ENCODE data around the gene CFAP298. TPM values are rescaled to one million over a fixed set of nuclear protein-coding genes. Genes with fewer than 3 reads are reported as not detected.

CFAP298 gene
- total and polyA plus RNA-seq, 10 of the 15 experiments (the other 5 are each of a cell fraction or from before 2014, with no cell fraction given): 9.5 to 79.1 (median 30.2) TPM

- in situ Hi-C loops (cut with MboI): no loop called here
- DNase-seq (ENCODE audit: low read depth, low spot score): no peak
- ChIA-PET CTCF (interaction anchor here (1.9 kb wide), 1 partner anchor 20 kb away, joined by 4 read pairs; no protein-coding TSS in a partner anchor), SMC1A (ENCODE audit: uncharacterized antibody, unreplicated experiment) (interaction anchor here (0.7 kb wide), 1 partner anchor 509 kb away, joined by 3 read pairs; no protein-coding TSS in a partner anchor), RAD21 (ENCODE audit: unreplicated experiment) (no interaction called here), POLR2A (no interaction called here)
- intact Hi-C loops (cut with micrococcal nuclease; ENCODE audit: unreplicated experiment): no loop called here
- TF ChIP-seq EP300 (IDR thresholded peaks at IDR 0.05; ENCODE audit: borderline replicate concordance in 1 of 2, control insufficient read depth in 1 of 2, low read depth in 2 of 2, low read length in 2 of 2) (no peak), LARP7 (IDR thresholded peaks at IDR 0.05) (no peak), JUNB (IDR thresholded peaks at IDR 0.05) (no peak)
- Histone ChIP-seq H3K27ac (ENCODE audit: control insufficient read depth, insufficient read depth) (no peak overlapping the region), H3K9ac (ENCODE audit: control insufficient read depth, insufficient read depth, low read length) (no peak overlapping the region), H3K4me2 (ENCODE audit: control insufficient read depth, insufficient read depth) (no peak overlapping the region), H3K4me3 (no peak overlapping the region), H3K27me3 (replicated peaks in 1 of 2; ENCODE audit: control insufficient read depth in 2 of 2, insufficient read depth in 2 of 2, low read length in 1 of 2) (no peaks in the 10 kb centered on the region), H3K9me3 (replicated peaks; ENCODE audit: control insufficient read depth, insufficient read depth, low read length) (no peaks in the 10 kb centered on the region), H4K20me1 (ENCODE audit: control insufficient read depth, insufficient read depth) (no peaks in the 10 kb centered on the region), H3K4me1 (ENCODE audit: control insufficient read depth, insufficient read depth, low read length) (no peaks in the 10 kb centered on the region), H3K79me2 (ENCODE audit: control insufficient read depth, insufficient read depth, low read length) (no peaks in the 10 kb centered on the region), H2AFZ (ENCODE audit: control insufficient read depth, low read depth, low read length) (no peak overlapping the region), H3K36me3 (ENCODE audit: control insufficient read depth in 2 of 2, insufficient read depth in 2 of 2, low read length in 1 of 2) (no peaks in the 10 kb centered on the region)
- no peak for ATAC-seq
- no peak for FAIRE-seq
- 10% methylated on average over 3 of the region's 3 CpGs for WGBS (ENCODE audit: insufficient coverage, insufficient replicate concordance, low lambda C conversion rate, missing lambda C conversion rate)
- no TSS peak for BruUV-seq (replicated peaks)
These were observed 62.3 kb downstream of the CFAP298 start for GRCh38 chr21:32549886-32550285.

GRCh38 chr21:32549440-32549839 is 62.7 kb downstream of the CFAP298 start:
- CTCF ChIA-PET: interaction anchor here (1.9 kb wide), 1 partner anchor 20 kb away, joined by 4 read pairs; no protein-coding TSS in a partner anchor
- no peaks in the 10 kb centered on the region for H3K27me3 ChIP-seq (replicated peaks in 1 of 2; ENCODE audit: control insufficient read depth in 2 of 2, insufficient read depth in 2 of 2, low read length in 1 of 2)
- no peaks in the 10 kb centered on the region for H3K79me2 ChIP-seq (ENCODE audit: control insufficient read depth, insufficient read depth, low read length)
- DNase-seq (ENCODE audit: low read depth, low spot score) (no peak), FAIRE-seq (no peak), ATAC-seq (no peak)
- no peak overlapping the region for H2AFZ ChIP-seq (ENCODE audit: control insufficient read depth, low read depth, low read length)
- no peaks in the 10 kb centered on the region for H3K4me1 ChIP-seq (ENCODE audit: control insufficient read depth, insufficient read depth, low read length)
- RAD21 ChIA-PET (ENCODE audit: unreplicated experiment): no interaction called here
- POLR2A ChIA-PET: no interaction called here
- no peak overlapping the region for H3K4me2 ChIP-seq (ENCODE audit: control insufficient read depth, insufficient read depth)
- BruUV-seq (replicated peaks): no TSS peak
- H3K4me3 ChIP-seq: no peak overlapping the region
- 0% methylated on average over 1 of the region's 1 CpG for WGBS (ENCODE audit: insufficient coverage, insufficient replicate concordance, low lambda C conversion rate, missing lambda C conversion rate)
- in situ Hi-C loops (cut with MboI) (no loop called here), intact Hi-C loops (cut with micrococcal nuclease; ENCODE audit: unreplicated experiment) (no loop called here)
- no peaks in the 10 kb centered on the region for H3K36me3 ChIP-seq (ENCODE audit: control insufficient read depth in 2 of 2, insufficient read depth in 2 of 2, low read length in 1 of 2)
- H4K20me1 ChIP-seq (ENCODE audit: control insufficient read depth, insufficient read depth): no peaks in the 10 kb centered on the region
- no peak overlapping the region for H3K27ac ChIP-seq (ENCODE audit: control insufficient read depth, insufficient read depth)
- no peaks in the 10 kb centered on the region for H3K9me3 ChIP-seq (replicated peaks; ENCODE audit: control insufficient read depth, insufficient read depth, low read length)
- SMC1A ChIA-PET (ENCODE audit: uncharacterized antibody, unreplicated experiment): no interaction called here
- no peak overlapping the region for H3K9ac ChIP-seq (ENCODE audit: control insufficient read depth, insufficient read depth, low read length)
- TF ChIP-seq CHD1 (IDR thresholded peaks at IDR 0.05; ENCODE audit: low read depth, low read length) (no peak), MYC (IDR thresholded peaks at IDR 0.05; ENCODE audit: insufficient read depth, insufficient read length, insufficient replicate concordance, low read length, severe bottlenecking) (no peak), NFIC (IDR thresholded peaks at IDR 0.05; ENCODE audit: low read depth, low read length) (no peak), BCL3 (IDR thresholded peaks at IDR 0.05; ENCODE audit: borderline replicate concordance, insufficient read depth, low read depth, low read length, poor library complexity, severe bottlenecking) (no peak), RFX5 (IDR thresholded peaks at IDR 0.05; ENCODE audit: low read depth, low read length) (no peak), EGR1 (IDR thresholded peaks at IDR 0.05; ENCODE audit: borderline replicate concordance in 1 of 2, low read depth in 2 of 2, low read length in 2 of 2) (no peak), IRF3 (IDR thresholded peaks at IDR 0.05) (no peak), E2F8 (IDR thresholded peaks at IDR 0.05; ENCODE audit: low read depth, partially characterized antibody) (no peak), NR2F1 (conservative IDR thresholded peaks at IDR 0.05) (no peak), KLF5 (IDR thresholded peaks at IDR 0.05; ENCODE audit: partially characterized antibody) (no peak)
